SK-N-SH (cell line): ENCODE results near the gene MBNL2.

Experiments used
- ELF1 ChIP-seq: IDR thresholded peaks from 2 replicates; pipeline ENCODE4 v1.4.0; 2012
- FOXJ3 ChIP-seq: sonication (generic); formaldehyde crosslinking; IDR thresholded peaks from 2 replicates; pipeline ENCODE4 v1.5.1; 2020; ENCODE audit warnings: mild to moderate bottlenecking, missing genetic modification reagents
- FOXM1 ChIP-seq: IDR thresholded peaks from 2 replicates; pipeline ENCODE4 v1.4.0; 2012; ENCODE audit warnings: low read depth, mild to moderate bottlenecking
- MAX ChIP-seq: IDR thresholded peaks from 2 replicates; pipeline ENCODE4 v1.4.0; 2012; ENCODE audit warnings: low read depth
- RFX5 ChIP-seq: IDR thresholded peaks from 2 replicates; pipeline ENCODE4 v1.6.1; 2012; ENCODE audit warnings: mild to moderate bottlenecking, improper control_type of control experiment, low read length
- SMC3 ChIP-seq: IDR thresholded peaks from 2 replicates; pipeline ENCODE4 v1.6.1; 2012; ENCODE audit warnings: low read depth, low read length, improper control_type of control experiment
- TAF1 ChIP-seq: IDR thresholded peaks from 2 replicates; pipeline ENCODE4 v1.6.1; 2012; ENCODE audit warnings: low read depth, mild to moderate bottlenecking, low read length, moderate library complexity, borderline replicate concordance
- USF2 ChIP-seq: fragments of 150-350 bp; IDR thresholded peaks from 2 replicates; pipeline ENCODE4 v1.6.1; 2017; ENCODE audit warnings: antibody characterized with exemption, low read length, low read depth, borderline replicate concordance
- TF ChIP-seq, protein P1 (sequence below): fragments of 200-600 bp; sonication (generic); IDR thresholded peaks from 2 replicates; pipeline ENCODE4 v1.6.1; 2017; ENCODE audit warnings: antibody characterized with exemption, mild to moderate bottlenecking, moderate library complexity

DNA sequence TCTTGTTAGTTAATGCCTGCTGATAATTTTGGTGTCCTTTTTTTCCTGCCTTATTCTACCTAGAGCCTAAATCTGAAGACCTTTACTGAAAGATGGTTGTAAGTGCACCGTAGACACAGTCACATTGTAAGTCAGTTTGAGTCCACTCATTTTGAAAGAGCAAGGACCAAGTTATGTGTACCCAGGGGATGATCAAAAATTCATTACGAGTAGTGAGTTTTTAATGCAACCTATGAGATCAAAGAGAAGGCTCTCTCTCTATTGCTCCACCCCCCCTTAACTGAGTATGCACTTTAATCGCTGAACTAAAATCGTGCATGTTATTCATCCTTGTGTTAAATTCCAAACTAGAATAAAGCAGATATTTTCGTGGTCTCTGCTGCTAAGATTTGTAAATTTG, 213.7 kb downstream of the MBNL2 start:
- TF ChIP-seq USF2 (no peak), TAF1 (no peak), FOXM1 (no peak), FOXJ3 (CRISPR knock-in tag) (no peak), ELF1 (no peak), MAX (no peak), SMC3 (no peak), RFX5 (no peak)
- TF ChIP-seq, protein P1, sequence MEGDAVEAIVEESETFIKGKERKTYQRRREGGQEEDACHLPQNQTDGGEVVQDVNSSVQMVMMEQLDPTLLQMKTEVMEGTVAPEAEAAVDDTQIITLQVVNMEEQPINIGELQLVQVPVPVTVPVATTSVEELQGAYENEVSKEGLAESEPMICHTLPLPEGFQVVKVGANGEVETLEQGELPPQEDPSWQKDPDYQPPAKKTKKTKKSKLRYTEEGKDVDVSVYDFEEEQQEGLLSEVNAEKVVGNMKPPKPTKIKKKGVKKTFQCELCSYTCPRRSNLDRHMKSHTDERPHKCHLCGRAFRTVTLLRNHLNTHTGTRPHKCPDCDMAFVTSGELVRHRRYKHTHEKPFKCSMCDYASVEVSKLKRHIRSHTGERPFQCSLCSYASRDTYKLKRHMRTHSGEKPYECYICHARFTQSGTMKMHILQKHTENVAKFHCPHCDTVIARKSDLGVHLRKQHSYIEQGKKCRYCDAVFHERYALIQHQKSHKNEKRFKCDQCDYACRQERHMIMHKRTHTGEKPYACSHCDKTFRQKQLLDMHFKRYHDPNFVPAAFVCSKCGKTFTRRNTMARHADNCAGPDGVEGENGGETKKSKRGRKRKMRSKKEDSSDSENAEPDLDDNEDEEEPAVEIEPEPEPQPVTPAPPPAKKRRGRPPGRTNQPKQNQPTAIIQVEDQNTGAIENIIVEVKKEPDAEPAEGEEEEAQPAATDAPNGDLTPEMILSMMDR = no peak
